Kidney glomerular epithelial cell (primary cell): ENCODE measurements around the gene HHAT.

ENCODE experiments used
- DNase-seq: peaks from one replicate; lab custom pipeline; 2025; lab: John Stamatoyannopoulos, UW

HHAT gene

DNA sequence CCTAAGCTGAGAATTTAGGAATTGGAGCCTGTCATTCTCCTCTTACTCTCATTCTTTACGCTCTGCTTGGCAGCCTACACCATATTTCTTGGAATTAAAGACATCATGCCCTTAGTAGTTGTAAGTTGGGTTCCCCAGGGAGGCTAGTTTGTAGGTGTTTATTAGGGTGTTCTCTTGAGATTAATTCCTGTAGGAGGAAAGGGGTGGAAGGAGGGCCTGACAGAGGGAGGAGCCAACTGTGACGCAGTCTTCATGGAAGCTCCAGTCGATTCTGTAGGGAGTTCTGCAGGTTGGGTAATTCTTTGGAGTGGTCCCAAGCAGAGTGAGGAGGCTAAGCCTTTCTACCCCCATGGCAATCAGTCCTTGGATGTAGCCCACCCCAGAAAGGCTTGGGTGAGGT lies 111.4 kb downstream of the HHAT start:
- no peak for DNase-seq

DNA sequence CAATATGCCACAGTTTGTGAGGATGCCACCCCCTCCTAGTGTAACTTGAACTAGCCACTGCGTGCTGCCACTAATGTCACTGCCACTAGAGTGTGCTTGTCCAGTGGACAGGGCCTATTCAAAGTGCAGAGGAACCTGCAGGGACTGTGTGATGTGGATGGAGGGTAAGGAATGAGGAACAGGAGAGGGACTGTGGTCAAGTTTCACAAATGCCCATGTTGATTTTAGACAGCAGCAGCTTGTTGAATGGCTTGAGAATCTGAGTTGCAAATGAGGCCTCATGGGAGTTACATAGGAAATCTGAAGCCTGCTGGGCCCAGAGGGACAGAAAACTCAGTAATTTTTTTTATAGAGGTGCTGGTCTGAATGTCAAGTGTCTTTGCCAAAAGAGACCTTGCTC lies 112.3 kb downstream of the HHAT start:
- no peak for DNase-seq

- DNase-seq = no peak
Observed at GRCh38 chr1:210445485-210445884, 116.8 kb downstream of the HHAT start.

- no peak for DNase-seq
Observed at GRCh38 chr1:210445931-210446330, 117.2 kb downstream of the HHAT start.

DNA sequence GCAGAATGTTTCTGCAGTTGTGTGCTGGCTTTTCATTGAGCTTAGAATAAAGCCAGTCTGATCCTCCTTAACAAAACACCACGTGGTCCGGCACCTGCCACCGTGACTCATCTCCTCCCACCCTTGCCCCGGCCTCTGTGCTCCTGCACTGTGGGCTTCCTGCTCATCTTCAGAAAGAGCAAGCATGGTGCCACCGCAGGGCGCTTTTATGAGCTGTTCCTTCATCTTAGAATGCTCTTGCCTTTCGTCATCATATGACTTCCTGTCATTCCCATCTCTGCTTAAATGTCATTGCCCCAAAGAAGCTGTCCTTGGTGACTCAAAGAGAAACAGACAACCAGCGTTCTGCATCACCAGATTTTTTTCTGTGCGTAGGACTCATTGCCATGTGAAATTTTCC lies 117.8 kb downstream of the HHAT start:
- peak; percentile 23 for DNase-seq

- DNase-seq = no peak
Observed at GRCh38 chr1:210447456-210448057, 118.9 kb downstream of the HHAT start.

- peak; percentile 72 for DNase-seq
Observed at GRCh38 chr1:210448297-210448892, 119.7 kb downstream of the HHAT start.

GRCh38 chr1:210455840-210456603 lies 127.3 kb downstream of the HHAT start:
- DNase-seq = no peak

GRCh38 chr1:210456731-210457255 lies 128.1 kb downstream of the HHAT start:
- no peak for DNase-seq

- peak; percentile 23 for DNase-seq
Observed at GRCh38 chr1:210457568-210457967, 128.9 kb downstream of the HHAT start.

DNA sequence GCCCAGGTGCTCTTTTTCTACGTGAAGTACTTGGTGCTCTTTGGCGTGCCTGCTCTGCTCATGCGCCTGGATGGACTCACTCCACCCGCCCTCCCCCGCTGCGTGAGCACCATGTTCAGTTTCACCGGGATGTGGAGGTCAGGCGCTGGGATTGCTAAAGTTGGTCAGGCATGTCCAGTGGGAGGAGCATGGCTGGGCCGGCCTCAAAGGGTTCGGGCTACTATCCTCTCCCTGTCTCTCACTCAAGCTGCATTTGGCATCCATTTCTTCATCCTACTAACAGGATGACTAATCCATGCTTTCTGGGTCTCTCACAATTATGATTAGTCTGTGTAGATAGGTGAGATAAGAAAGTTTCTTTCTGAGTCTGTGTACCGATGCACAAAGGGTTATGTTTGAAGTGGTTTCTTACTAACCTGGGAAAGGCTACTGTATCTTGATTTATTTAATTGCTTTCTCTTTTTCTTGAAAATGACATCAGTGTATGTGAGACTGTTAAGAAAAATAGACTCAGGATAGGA lies 135.9 kb downstream of the HHAT start:
- DNase-seq = peak; percentile 63

GRCh38 chr1:210465150-210465549 lies 136.4 kb downstream of the HHAT start:
- DNase-seq = no peak

- no peak for DNase-seq
Observed at GRCh38 chr1:210467440-210468043, 138.8 kb downstream of the HHAT start.

DNA sequence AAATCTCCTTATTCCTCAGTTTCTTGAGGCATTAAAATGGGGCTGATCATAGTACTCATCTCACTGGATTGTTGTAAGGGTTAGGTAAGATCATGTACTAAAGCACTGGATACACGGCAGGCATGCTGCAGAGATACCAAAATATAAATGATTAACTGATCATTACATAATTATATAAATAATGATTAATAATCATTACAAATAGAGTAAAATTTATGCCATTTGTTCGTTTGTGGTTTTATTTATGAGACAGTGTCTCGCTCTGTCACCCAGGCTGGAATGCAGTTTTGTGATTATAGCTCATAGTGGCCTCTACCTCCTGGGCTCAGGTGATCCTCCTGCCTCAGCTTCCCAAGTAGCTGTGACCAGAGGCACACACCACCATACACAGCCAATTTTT lies 140.7 kb downstream of the HHAT start:
- DNase-seq = peak; percentile 28

DNA sequence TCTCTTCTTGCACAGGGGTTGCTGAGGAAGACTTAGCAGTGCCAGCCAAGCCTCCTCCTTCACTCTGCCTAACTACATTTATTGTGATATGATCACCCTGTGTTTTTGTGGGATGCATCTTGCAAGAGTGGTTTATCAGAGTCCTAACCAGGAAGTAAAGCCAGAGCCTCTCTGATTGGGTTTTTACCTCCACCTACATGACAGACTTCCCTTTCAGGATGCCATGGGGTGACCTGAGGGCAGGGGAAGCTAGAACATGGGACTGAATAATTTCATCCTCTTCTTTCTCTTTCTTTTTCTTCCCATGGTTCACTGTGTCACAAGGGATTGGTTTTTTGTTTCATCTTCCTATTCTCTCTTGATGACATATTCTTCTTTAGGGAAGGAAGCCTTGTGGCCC lies 146.6 kb downstream of the HHAT start:
- DNase-seq = no peak

- DNase-seq = no peak
Observed at GRCh38 chr1:210475806-210476205, 147.1 kb downstream of the HHAT start.

DNA sequence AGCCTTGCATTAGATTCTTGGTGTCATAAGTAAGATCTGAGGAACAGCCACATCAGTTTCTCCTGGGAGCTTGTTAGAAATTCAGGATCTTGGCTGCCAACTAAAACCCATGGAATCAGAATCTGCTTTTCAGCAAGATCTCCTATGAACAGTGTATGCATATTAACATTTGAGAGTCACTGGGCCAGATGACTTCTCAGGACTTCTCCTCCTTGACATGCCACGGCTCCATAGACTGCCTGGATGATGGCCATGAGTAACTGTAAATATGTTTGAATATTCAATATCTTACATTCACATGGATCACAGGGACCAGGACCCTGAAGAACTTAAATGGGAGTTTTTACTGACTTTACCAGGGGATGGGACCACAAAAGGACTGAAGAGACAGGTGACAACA lies 148.0 kb downstream of the HHAT start:
- no peak for DNase-seq

- no peak for DNase-seq
Observed at GRCh38 chr1:210477328-210477924, 148.7 kb downstream of the HHAT start.

DNA sequence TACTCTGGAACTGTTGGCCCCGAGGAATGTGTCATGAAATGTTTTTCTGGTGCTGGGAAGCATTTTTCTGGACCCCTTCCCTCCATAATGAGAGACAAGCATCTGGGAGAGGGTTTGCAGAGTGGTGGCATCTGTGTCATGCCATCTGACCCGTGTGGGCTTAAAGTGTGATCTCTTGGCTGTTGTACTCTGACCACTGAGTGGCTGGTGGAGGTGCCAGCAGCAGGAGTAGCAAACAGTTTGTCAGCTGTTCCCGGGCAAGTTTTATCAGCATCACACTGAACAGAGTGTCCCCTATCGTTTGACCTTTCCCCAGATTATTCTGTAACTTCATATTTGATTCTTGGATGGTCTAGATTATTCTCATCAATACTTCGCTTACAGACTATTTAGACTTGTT lies 150.1 kb downstream of the HHAT start:
- DNase-seq = no peak

DNA sequence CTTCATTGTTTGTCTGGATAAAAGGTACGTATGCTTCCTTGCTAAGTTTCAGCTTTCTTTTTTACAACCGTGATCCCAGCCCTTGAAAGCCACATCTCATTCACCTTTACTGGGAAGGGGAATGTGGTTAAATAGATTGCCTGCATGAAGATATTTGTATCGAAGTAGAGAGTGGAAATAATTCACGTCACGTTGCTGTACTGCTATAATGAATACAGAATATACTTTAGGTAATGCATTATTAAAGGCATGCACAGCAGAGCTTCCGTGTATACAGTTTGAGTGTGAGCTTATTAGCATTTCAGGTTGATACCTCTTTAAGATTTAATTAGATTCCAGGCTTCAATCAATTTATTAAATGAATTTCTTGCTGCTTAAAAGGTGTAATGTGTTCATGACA lies 153.8 kb downstream of the HHAT start:
- no peak for DNase-seq

DNA sequence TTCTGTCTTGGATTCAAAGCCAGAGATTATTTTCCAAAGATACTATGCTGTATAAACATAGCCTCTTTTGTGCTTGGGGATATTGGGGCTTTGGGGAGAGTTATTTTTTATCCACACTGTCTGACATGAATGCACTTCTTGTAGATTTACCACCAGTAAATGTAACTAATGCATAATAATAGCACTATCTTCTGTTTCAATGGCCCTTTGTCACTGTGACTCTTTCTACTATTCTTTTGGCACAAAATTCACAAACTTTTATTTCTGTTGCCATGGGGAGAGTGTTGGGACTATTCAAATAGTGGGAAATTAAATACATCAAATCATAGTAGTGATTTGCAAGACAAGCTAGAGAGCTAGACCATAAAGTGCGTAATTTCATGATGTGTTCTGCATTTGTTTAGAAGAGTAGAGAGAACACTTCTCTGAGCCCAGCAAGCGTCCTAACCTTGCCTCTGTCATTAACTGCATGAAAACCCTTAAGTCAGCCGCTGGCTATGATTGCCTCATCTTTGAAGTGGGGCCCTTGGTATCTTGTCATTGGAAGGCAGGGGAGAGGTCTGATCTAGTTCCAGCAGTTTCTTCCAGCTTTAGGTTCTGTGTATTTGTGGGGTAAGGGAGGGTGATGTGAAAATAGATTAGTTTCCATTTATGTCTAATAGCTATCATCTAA lies 154.4 kb downstream of the HHAT start:
- DNase-seq = no peak

- no peak for DNase-seq
Observed at GRCh38 chr1:210483821-210484220, 155.1 kb downstream of the HHAT start.
